Measurements from ENCODE around the gene GNG12.

GNG12 gene

GRCh38 chr1:67839826-67840225 lies 6.6 kb upstream of the GNG12 start:
- no peak for TF ChIP-seq CTCF (IDR thresholded peaks at IDR 0.05)

- TF ChIP-seq CTCF (IDR thresholded peaks at IDR 0.05), result no peak
These were observed 5.1 kb upstream of the GNG12 start for GRCh38 chr1:67838180-67838910.

GRCh38 chr1:67836769-67837168 lies 3.5 kb upstream of the GNG12 start:
- TF ChIP-seq CTCF (IDR thresholded peaks at IDR 0.05), result no peak

GRCh38 chr1:67835663-67836452 lies 2.6 kb upstream of the GNG12 start:
- TF ChIP-seq CTCF (IDR thresholded peaks at IDR 0.05), result no peak

GRCh38 chr1:67834246-67834877 lies 1.1 kb upstream of the GNG12 start:
- no peak for TF ChIP-seq CTCF (IDR thresholded peaks at IDR 0.05)

- TF ChIP-seq CTCF (IDR thresholded peaks at IDR 0.05), result no peak
These were observed 304 bp upstream of the GNG12 start for GRCh38 chr1:67833602-67833940.

- TF ChIP-seq CTCF (IDR thresholded peaks at IDR 0.05), result no peak
These were observed 1.3 kb downstream of the GNG12 start for GRCh38 chr1:67831850-67832513.
